Left renal cortex interstitium (tissue), 4 donors: ENCODE data around the gene KRTAP5-6. TPM values are rescaled to one million over a fixed set of nuclear protein-coding genes. Genes with fewer than 3 reads are reported as not detected.
"Not testable (repeated sequence)": the region's sequence is repeated elsewhere in the genome, so short reads cannot be mapped to it uniquely, and the experiment has no call there.

Source experiments
- DNase-seq, 4 donors: peaks; one replicate each; pipeline ENCODE4 v3.0.0-alpha.2; 2013; ENCODE audit warnings: low read depth in 4 of 4, low spot score in 2 of 4, missing footprints in 1 of 4
- polyA plus RNA-seq, 4 donors: library from polyadenylated mRNA; unstranded; fragments of 120-200 nt; gene quantifications; one replicate each; pipeline ENCODE4 v1.2.1, GENCODE V29; 2013; ENCODE audit not compliant: insufficient read length in 4 of 4

KRTAP5-6 gene
- polyA plus RNA-seq, 4 donors: 0.31 TPM; not detected in 3

DNA sequence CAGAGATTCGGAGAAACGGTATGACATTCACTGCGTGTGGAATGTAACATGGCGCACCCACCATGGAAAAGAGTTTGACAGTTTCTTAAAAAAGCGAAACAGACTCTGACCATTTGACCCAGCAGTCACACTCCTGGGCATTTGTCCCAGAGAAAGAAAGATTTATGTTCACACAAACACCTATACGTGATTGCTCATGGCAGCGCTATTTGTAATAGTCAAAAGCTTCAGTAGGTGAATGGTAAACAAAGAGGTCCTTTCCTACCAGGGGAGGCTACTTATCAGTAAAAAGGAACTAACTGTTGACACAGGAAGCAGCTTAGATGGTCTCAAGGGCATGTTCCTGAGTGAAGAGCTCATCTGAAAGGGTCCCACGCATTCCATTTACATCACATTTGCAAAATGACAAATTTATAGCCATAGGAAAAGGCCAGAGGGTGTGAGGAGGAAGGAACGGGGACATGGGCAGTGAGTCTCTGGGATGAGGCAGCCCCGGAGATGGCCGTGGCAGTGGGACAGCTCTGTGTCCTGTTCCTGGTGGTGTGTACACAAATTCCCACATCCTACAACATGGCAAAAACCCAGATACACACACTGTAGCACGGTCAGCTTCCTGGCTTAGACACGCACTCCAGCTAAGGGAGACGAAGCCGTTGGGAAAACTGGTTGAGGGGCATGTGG, 14.6 kb upstream of the KRTAP5-6 start:
- no peak for DNase-seq

DNA sequence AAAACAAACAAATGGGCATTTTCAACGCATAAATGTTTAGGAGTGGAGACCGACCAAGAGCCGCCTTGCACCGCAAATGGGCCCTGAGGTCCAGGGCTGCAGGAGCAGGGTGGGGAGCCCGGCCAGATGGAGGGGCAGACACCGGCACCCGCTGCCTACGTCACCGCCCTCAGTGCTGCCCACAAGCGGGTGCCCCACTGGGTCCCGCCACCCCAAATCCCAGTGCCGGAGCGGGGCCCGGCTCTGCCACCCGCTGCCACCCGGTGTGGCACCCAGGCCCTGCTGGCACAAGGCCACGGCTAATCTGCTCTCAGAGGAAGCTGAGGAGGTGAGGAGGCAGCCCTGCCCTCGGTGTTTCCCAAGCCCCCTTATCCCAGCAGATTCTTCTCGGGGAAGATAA, 13.8 kb upstream of the KRTAP5-6 start:
- not testable (repeated sequence) for DNase-seq

DNA sequence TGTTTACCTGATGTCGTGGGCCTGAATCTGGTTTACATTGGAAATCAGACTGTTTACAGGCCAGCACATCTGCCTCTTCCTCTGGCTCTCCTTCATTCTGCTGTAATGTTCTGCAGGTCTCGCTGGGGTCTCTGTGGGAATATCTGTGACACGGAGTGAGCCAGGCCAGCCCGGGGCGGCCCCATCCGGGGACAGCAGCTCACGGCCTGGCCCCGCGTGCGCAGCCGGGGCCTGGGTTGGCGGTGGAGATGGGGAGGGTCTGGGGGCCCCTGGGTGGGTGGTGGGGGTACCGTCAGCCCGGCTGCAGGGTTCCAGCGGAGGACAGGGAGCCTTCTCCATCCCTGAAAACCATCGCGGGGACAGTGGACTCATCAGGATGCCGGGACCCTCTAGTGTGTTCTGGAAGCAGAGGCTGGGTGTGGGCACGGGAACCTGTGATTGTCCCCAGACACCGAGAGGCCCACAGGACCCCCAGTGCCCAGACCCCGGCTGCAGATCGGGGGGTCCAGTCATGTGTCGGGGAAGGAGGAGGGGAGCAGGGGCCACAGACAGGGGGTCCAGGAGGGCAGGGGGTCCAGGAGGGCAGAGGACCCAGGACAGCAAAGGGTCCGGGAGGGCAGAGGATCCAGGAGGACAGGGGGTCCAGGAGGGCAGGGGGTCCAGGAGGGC, 13.0 kb upstream of the KRTAP5-6 start:
- not testable (repeated sequence) for DNase-seq

- not testable (repeated sequence) for DNase-seq
Measured at GRCh38 chr11:1684886-1685874, 11.8 kb upstream of the KRTAP5-6 start.

GRCh38 chr11:1686220-1686619, 10.8 kb upstream of the KRTAP5-6 start:
- not testable (repeated sequence) for DNase-seq

GRCh38 chr11:1688336-1688947, 8.6 kb upstream of the KRTAP5-6 start:
- DNase-seq: not testable (repeated sequence)

GRCh38 chr11:1689250-1690166, 7.5 kb upstream of the KRTAP5-6 start:
- not testable (repeated sequence) for DNase-seq

GRCh38 chr11:1690167-1691025, 6.6 kb upstream of the KRTAP5-6 start:
- DNase-seq: no peak

GRCh38 chr11:1691026-1691877, 5.7 kb upstream of the KRTAP5-6 start:
- no peak for DNase-seq

DNA sequence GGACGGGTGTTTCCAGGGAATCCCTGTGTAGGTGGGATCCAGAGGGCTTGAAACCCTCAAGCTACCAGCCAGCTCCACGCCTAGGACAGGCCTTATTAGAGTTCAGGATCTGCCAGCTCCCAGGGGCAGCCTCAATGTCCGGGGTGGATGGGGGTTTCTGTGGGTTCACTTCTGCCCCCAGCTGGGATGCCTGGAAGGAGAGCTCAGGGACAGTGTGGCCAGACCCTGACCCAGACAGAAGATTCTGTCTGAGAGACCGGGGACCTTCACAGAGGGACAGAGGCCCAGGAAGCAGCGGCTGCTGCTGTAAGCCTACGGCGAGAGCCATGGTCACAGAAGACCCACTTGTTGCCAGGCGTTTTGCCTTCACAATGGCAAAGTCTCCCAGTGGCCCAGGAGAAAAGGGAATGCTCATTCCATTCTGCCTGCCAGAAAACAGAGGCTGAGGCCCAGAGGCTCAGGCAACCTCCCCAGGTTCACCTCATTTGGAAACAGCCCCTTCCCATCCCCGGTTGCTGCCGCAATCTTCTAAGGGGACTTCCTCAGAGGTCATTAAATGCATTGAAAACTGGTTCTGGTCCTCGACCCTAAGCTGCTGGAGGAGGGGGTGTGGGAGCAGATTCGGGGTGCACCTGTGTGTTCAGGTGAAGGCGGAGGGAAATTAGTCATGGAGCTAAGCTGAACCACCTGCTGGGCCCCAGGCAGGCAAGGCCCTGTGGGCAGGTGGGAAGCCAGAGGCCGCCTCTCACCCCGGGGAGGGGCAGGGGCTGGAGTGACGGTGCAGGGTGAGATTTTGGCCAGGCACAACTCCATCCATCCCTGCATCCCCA, 4.9 kb upstream of the KRTAP5-6 start:
- no peak for DNase-seq

- DNase-seq: no peak
Measured at GRCh38 chr11:1692708-1693326, 4.2 kb upstream of the KRTAP5-6 start.

DNA sequence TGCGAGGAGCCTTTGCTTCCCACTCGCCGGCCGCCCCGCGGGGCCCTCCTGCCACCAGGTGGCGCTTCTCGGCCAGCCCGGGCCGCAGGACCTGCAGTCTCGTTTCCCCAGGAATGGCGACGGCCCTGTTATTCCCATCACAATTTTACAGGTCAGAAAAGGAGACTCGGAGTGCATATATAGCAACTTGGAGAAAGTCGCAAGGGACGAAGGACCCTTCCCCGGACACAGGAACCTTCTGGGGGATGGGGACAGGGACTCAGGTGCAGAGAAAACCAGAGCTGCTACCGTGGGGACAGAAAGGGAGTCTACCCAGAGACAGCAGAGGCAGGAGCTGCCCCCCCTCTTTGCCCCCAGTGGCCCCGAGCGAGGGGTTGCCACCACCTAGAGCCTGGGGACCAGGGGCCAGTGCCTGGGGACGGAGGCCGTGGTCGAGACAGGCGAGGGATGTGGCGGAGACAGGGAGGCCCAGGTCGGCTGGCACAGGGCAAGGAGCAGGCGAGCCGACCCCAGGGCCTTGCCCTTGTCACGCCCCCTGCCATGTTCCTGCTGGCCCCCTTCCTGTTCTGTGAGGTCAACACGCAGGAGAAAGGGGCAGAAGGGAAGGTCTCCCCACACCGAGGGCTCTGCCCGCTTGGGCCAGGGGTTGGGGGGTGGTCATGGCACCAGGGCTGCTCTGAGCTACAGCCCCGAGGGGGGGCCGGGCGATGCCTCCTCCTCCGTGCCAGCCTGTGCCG, 3.5 kb upstream of the KRTAP5-6 start:
- peak; percentile 58 to 68 (median 63) for DNase-seq

- peak in 3 of 4 donors; percentile 65 to 77 (median 77) for DNase-seq
Measured at GRCh38 chr11:1694064-1694845, 2.7 kb upstream of the KRTAP5-6 start.

GRCh38 chr11:1694846-1695547, 2.0 kb upstream of the KRTAP5-6 start:
- no peak for DNase-seq
